Activated CD4-positive, alpha-beta T cell treated with anti-CD3 and anti-CD28 coated beads, Interleukin-2, amount 50 U/mL, for 16 hours (primary cell): ENCODE results near the gene SF3A2.

Experiments used
- DNase-seq: peaks from one replicate; pipeline ENCODE4 v3.0.0-alpha.2; 2020

SF3A2 gene

DNA sequence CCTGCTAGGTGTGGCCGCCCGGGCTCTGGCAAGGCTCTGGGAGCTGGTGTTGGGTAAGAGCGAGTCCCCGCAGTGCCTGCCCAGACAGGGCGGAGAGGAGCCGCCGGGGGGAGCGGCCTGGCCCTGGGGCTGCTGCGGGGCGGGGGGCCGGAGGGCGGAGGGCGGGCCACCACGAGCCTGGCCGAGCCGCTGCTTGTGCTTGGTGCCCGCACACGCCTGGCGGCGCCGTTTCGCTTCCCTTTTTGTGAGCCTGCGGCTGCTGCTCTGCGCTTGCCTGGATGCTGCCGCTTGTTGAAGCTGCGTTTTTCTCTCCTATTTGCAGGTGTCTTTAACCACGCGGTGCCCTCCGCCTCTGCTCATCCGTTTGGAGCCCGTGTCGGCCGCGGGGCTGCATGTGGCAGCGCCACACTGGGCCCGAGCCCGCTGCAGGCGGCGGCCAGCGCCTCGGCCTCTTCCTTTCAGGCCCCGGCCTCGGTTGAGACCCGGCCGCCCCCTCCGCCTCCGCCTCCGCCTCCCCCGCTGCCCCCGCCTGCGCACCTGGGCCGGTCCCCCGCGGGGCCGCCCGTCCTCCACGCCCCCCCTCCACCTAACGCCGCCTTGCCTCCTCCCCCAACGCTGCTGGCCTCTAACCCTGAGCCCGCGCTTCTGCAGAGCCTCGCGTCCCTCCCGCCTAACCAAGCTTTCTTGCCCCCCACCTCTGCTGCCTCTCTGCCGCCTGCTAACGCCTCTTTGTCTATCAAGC is 9.0 kb upstream of the SF3A2 start:
- DNase-seq = no peak

DNA sequence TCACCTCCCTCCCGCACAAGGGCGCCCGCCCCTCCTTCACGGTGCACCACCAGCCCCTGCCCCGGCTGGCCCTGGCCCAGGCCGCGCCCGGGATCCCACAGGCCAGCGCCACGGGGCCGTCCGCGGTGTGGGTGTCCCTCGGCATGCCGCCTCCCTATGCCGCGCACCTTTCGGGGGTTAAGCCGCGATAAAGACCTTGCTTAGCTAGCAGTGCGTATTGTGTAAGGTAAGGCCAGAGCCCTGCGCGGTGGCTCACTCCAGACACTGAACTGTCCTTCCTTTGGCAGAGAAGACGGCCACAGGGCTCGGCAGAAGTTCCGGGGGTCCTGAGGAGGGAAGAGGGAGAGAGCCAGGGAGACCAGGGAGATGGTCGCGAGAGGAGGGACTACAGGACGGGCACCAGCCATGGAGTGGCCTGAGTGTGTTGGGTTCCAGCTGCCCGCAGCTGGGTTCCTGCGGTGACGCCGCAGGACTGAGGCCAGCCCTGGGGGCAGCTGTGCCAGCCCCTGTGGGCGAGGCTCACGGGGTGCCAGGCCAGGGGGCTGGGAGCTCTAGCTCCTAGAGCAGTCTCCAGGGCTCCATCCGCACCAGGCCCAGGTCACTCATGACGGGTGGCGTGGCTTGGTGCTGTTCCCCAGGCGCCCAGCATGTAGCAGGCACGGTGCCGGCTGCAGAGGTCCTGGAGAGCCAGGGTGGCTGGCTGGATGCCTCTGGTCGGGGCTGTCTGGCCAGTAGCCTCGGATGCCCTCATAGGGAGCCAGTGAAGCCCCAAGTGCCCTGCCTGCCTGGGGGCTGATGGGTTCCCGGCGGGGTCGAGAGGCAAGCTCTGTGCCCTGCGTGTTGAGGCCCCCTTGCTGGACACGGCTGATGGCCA is 8.2 kb upstream of the SF3A2 start:
- DNase-seq = no peak

DNA sequence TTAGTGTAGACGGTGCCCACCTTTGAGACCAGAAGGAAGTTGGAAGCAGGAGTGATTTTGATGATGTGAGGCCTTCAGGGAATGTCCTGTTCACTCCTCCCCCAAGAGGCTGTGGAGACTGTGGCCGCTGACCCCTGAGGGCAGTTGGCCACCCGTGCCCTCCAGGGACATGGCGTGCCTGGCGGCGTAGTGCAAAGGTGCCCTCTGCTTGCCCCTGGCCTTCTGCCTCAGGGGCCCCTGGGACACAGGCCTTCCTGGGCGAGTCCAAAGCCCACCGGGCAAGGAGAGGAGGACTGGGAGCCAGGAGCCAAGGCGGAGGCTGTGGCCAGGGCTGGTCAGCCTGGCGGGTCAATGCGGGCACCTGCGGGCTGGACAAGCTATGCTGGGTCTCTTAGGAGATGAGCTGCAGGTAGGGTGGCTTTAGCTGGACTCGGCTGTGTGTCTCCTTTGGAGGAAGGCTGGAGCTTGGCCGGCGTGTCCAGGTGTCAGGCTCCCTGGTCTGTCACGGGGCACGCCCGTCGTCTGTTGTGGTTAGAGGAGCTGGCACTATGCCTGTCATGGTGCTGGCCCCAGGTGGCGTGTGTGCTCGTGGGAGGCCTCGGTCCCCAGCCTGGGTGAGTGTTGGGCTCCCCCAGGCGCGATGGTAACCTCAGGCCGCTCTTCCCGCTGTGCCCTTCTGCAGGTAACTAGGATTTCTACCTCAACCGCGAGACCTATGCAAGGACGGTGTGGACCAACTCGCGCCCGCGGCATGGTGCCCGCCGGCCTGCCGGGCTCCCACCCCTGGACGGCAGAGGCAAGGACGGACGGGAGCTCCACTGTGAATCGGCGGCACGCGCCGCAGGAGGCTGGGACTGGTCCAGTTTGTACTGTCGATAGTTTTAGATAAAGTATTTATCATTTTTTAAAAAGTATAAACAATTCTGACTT is 7.3 kb upstream of the SF3A2 start:
- DNase-seq = no peak

DNA sequence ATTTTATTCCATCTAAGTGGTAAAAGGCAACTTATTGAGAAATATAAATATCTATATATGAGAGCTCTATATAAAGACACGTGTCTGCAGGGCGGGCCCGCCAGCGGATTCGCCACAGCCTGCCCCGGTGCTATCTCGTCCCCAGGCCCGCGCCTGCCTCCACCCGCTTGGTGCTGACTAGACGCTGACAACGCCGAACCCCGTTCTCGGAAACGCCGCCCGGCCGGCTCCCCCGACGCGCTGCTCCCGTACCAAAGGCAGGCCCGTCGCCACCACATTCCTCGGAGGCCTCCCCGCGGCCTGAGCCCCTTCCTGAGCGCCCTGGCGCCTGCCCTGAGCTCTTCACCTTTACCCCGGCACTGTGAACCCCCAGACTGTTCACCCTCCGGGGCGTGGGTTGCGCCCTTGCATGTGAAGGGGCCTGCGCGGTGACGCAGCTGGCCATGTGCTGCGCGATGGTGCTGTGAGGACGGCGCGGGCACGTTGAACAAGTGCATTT is 6.5 kb upstream of the SF3A2 start:
- no peak for DNase-seq

DNA sequence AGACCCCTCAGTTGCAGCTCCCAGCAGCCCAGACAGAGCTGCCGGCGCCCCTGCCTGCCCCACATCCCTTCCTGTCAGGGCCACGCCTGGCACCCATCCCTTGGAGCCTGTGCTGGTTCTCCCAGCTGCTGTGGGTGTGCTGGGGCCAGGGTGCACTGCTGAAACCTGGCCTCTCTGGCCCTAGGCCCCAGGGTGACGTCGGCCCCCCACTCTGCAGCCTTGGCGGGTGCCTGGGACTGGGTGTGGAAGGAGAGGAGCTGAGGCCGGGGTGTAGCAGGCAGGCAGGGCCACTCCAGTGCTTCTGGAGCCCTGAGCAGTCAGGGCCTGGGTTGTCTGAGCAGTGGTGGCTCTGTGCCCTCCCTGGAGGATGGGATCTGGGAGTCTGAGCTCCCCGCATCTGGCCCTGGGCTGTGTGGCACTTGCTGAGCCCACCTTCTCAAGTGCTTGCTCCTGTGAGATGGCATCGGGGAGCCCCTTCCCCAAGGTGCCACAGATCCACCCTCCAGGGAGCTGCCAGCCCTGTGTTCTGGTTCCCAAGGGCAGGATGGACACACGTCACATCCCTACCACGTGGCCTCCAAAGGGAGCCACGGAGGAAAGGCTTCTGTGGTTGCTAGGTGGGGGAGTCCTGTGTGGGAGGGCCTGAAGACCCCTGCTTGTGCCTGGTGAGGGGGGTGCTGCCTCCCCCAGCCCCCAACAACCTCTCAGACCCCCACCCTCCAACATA is 5.7 kb upstream of the SF3A2 start:
- no peak for DNase-seq

DNA sequence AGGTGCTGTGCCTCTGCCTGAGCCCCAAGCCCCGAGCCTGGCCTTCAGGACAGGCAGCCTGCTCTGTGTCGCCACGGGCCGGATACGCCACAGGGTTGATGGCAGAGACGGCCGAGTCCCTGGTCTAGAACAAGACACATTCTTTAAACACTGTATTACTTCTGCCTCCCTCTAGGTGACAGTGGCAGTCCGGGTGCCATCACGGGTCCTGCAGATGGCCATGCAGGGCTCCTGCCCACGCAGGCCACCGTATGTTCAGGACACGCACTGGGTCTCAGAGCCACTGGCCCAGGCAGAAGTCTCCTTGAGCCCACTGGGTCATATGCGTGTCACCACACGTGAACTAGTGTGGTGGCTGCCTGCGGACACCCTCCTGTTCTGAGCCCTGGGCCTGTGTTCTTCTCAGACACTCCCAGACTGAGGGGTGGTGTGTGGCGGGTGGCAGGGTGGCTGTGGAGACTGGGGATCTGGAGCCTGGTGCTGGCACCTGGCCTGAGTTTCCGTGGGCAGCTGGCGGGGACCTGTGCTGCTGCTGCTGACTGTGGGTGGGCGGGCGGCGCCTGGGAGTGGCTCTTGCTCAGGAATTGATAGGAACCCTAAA is 4.9 kb upstream of the SF3A2 start:
- no peak for DNase-seq

DNA sequence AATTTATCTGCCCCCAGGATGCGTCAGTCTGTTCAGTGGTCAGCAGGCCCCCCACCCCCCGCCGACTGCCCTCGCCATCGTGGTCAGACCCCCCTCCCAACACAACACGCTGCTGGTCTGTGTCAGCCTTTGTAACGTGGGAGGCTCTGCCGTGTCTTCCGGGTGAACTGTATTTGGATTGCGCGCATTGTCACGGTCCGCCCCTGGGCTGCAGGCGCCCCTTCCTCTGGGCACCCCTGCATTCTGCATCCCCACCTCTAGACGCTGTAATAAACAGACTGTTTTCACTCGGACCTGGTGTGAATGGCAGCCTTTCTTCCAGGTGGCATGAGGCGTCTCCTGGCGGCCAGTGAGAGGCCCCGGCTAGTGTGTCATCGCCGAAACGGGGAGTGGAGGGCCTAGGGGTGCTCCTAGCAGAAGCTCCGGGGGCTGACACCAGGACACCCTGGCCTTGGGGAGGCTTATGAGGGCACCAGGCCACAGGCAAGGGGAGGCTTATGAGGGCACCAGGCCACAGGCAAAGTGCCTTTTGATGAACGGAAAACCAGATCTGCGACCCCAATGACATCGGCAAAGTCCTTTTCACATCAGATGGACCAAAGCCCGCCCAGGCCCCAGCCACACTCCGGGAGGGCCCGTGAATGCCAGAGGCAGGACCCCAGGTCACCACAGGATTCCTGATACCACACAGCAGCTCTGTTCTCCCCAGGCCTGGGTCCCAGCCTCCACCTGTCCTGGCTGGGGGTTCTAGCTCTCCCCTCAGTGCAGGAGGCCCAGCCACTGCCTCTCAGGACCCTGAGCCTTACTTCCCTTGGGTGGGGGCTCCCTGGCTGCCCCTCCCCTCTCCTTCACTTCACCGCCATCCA is 4.1 kb upstream of the SF3A2 start:
- DNase-seq = no peak

DNA sequence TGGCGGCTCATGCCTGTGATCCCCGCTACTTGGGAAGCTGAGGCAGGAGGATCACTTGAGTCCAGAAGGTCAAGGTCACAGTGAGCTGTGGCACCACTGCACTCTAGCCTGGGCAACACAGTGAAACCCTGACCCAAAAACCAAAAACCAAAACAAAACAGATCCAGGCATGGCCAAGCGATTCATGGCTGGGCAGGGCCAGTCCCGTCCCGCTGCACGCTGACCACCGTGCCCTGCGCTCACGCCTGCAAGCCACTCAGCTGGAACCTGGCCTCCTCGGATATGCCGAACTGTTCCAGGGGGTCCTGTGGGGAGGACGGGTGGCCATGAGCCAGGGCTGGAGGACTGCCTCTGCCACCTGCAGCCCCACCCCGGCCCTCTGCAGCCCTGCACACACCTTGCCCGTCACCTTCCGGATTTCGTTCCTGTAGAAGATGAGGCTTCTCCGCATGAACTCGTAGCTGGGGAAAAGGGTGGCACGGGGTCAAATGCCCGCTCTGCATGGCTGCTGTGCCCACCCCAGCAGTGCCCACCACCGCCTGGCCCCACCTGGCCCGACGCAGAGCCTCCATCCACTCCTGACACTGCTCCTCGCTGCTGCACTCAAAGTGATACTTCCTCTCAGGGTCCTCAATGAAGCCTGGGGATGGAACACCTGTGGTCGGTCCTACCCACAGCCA is 2.9 kb upstream of the SF3A2 start:
- no peak for DNase-seq

DNA sequence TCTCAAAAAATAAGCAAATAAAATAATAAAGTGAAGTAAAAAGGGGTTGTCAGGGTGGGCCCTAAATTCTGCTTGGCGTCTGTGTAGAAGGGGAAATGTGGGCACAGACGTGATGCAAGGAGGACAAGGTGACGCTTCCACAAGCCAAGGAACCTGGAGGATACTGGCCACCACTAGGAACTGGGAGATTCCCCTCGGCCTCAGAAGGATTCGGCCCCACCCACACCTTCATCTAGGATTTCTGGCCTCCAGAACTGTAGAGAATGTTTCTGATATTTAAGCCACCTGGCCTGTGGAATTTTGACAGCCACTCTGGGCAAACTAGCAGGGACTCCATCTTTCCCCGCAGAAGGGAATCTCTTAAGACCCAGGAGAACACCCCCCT is 1.6 kb upstream of the SF3A2 start:
- DNase-seq = no peak

DNA sequence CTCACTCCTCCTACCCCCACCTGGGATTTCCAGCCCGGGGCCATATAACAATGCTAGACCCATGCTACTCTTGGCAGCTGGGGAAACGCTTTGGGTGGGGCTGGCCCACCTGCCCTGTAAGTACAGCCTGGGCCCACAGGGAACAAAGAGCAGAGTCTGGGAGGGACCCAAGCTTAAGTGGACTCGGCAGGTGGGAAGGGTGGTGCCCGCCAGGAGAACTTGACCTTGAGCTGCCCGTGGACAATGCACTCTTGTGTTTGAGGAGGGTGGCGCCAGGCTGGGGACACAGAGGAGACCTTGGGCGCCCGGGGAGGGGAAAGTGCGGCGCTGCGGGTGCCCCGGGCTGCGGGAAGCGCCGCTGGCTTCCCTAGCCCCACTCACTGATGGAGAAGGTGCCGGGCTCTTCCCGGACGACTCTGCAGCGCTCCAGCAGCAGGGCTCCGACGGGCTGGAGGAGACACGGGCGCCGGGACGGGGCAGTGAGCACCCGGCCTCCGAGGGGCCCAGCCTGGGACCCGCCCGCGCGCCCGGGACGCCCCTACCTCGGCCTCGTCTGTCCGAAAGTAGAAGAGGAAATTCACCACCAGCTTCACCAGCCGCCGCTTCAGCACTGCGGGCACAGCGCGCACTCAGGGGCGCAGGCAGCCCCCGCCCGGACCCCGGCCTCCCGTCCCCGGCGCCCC is 1.1 kb upstream of the SF3A2 start:
- DNase-seq = no peak

DNA sequence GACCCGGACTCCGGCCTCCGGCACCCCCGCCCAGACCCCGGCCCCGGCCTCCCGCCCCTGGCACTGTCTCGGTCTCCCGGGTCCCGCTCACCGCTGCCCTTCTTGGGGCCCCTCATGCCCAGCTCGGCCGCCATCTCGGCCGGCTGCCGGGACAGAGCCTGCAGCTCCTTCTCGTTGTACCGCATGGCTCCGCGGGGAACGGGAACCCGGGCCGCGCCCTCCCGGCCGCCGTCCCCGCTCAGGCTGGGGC is 635 bp upstream of the SF3A2 start:
- DNase-seq = no peak

DNA sequence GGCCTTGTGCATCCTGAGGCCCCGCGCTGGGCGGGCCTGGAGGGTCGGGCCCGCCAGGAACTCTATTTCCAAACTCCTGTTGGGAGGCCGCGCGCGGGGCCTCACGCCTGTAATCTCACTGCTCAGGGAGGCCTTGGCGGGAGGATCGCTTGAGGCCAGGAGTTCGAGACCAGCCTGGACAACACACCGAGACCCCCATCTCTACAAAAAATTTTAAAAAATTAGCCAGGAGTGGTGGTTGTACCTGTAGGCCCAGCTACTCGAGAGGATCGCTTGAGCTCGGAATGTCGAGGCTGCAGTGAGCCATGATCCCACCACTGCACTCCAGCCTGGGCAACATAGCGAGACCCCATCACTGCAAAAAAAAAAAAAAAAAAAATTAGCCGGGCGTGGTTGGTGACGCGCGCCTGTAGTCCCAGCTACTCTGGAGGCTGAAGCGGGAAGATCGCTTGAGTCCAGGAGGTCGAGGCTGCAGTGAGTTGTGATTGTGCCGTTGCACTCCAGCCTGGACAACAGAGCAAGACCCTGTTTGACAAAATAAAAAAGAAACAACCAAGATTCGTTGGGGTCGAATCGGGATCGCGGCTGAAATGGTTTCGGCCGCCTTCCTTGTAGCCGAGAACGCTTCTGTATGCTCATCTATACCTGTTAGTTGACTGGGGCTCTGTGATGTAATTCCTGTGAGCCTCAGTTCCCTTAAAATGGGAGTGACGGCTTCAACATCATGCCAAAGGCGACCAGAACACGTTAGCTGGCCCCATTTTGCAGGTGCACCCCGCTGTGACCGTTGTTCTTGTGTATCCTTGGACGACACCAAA is 636 bp downstream of the SF3A2 start:
- DNase-seq = no peak

DNA sequence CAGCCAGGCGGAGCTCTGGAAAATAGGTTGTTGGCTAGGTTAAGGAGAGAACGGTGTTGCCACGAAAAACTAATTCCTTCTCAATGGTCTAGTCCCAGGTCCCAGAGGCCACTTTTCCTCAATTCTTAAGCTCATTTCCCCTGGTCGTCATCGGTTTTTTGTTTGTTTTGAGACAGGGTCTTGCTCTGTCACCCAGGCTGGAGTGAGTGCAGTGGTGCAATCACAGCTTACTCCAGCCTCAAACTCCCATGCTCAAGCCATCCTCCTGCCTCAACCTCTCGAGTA is 1.2 kb downstream of the SF3A2 start:
- no peak for DNase-seq

DNA sequence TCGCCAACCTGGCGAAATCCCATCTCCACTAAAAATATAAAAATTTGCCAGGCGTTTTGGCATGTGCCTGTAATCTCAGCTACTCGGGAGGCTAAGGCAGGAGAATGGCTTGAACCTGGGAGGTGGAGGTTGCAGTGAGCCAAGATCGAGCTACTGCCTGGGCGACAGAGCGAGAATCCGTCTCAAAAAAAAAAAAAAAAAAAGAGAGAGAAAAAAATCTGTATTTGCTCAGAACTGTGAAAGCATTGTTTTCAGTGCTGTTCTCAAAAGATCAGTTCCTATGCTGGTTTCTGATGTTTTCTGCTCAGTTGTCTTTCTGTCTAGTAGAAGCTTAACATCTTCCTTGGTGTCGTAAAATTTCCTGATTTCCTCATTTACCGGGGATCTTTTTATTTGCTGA is 2.5 kb downstream of the SF3A2 start:
- DNase-seq = no peak

DNA sequence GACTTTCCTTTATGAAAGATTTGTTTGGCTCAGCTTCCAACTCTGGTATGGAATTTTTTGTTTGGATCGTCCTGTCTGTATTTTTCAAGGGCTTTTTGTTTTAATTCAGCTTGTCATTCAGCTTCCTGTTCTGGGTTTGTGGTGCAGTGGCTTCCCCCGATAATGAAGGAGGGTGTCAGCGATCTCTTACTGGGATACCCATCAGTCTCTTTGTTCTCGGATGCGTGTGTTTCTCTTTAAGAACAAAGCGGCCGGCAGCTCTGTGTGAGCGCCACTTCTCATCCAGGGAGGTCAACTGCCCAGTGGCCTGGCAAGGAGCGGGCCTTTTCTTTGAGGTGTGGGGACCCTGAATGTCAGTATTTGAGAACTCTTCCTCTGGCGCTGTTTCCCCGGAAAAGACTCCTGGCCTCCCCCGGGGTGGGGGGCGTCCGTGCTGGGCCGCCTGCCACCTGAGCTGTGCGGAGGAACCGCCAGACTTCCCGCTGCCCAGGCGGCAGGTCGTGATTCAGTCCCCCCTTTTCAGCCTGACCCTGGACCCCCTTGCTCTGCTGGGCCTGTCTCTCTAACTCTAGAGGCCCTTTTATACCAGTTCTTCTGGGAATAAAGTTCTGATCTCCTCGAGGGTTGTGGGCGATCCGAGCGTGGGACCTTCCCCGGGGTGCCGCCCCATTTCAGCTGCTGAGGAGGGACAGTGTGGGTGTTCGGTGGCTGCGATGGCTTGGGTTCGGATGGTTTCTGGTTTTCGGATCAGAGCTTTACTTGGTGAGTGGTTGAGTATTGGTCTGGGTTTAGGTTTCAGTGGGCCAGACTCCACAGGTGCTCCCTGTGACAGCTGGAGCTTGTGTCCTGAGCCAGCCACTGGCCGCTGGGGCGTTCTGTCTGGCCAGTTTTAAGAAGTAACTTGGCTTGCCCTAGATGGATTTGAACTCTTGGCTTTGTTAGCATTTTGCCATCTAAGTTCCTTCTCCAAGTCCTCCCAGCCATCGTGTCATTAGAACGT is 3.4 kb downstream of the SF3A2 start:
- DNase-seq = peak; percentile 52

DNA sequence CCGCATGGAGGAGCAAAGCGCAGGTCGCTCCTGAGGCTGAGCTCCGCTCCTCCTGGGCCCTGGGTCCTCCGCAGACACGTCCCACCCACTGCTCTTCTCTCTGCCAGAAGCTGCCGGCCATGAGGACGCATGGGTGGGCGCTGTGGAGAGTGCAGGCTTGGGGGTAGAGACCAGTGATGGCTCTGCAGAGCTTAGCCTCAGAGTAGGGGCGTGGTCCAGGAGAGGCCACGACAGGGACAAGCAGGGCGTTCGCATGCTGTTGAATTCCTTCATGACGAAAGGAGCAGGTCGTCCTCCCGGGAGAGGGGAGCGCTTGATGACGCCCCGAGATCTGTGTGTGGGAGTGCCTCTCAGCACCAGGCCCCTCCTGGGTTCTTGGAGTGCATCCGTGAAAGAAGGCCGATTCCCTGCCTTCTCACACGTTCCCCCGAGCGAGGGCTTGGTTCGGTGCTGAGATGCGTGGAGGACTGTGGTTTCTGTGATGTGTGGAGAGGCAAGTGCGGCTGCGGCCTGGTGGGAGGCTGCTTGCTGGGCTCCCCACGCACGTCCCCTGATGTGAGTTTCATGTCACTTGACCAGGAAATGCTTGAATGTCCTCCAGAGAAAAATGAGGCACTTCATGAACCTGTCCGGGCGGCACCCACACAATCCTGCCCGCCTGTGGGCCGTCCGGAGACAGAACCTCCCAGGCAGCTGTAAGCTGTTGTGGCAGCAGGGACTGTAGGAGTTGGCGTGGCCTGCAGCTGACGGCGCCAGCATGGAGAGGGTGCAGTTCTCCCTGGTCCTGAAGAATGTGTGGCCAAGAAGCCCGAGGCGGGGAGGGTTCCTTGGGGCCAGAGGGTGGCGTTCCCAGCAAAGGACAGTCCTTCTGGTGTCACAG is 4.5 kb downstream of the SF3A2 start:
- DNase-seq = no peak

DNA sequence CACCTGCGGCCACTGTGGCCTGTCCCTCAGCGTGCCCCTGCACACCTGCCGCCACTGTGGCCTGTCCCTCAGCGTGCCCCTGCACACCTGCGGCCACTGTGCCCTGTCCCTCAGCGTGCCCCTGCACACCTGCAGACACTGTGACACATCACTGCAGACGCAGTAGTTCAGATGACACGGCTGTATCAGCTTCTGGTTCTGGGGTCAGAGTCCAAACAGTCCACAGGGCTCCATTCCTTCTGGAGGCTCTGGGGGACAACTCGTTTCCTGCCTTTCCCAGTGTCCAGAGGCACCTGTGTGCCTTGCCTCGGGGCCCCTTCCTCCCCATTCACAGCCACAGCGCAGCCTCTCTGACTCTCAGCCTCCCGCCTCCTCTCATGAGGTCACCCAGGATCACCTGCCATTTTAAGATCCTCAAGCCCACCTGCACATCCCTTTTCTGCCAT is 5.5 kb downstream of the SF3A2 start:
- no peak for DNase-seq
